CD14-positive monocyte (primary cell): ENCODE results near the gene UBE2G2. TPM values are rescaled to one million over a fixed set of nuclear protein-coding genes. Genes with fewer than 3 reads are reported as not detected.

Experiments used
- DNase-seq, 3 donors: peaks; one replicate each; pipeline ENCODE4 v3.0.0-alpha.2; 2011 to 2022
- H2AFZ ChIP-seq: 2 replicates; pipeline ENCODE4 v1.6.0; 2012; ENCODE audit warnings: mild to moderate bottlenecking, low read depth, low read length, inconsistent platforms; ENCODE audit not compliant: insufficient read depth, poor library complexity, severe bottlenecking
- H3K27ac ChIP-seq, 2 donors: 1 replicate in 1 of 2; 2 replicates in 1 of 2; pipeline ENCODE4 v1.5.1; 2012 to 2013; ENCODE audit warnings: low read length in 2 of 2, control low read depth in 1 of 2, inconsistent platforms in 1 of 2, low read depth in 1 of 2, mild to moderate bottlenecking in 1 of 2
- H3K27me3 ChIP-seq, 2 donors: one replicate each; pipeline versions ENCODE4 v1.6.0 to v1.6.1; 2011 to 2013; ENCODE audit warnings: low read length in 2 of 2; ENCODE audit not compliant: control insufficient read depth in 2 of 2, insufficient read depth in 2 of 2
- H3K36me3 ChIP-seq, 2 donors: replicated peaks in 1 of 2; 1 replicate in 1 of 2; 2 replicates in 1 of 2; pipeline versions ENCODE4 v1.5.1 to v1.6.1; 2012 to 2013; ENCODE audit warnings: low read length in 2 of 2, control low read depth in 1 of 2, inconsistent platforms in 1 of 2, mild to moderate bottlenecking in 1 of 2; ENCODE audit not compliant: insufficient read depth in 2 of 2, control insufficient read depth in 1 of 2
- H3K4me1 ChIP-seq, 2 donors: 1 replicate in 1 of 2; 2 replicates in 1 of 2; pipeline versions ENCODE4 v1.5.1 to v1.6.1; 2012 to 2013; ENCODE audit warnings: low read length in 2 of 2, control low read depth in 1 of 2, inconsistent platforms in 1 of 2, mild to moderate bottlenecking in 1 of 2, moderate library complexity in 1 of 2; ENCODE audit not compliant: insufficient read depth in 2 of 2, control insufficient read depth in 1 of 2
- H3K4me2 ChIP-seq: replicated peaks from 2 replicates; pipeline ENCODE3; 2012; ENCODE audit warnings: low read length, moderate library complexity, mild to moderate bottlenecking; ENCODE audit not compliant: poor library complexity, severe bottlenecking; ENCODE audit errors: extremely low read depth
- H3K4me3 ChIP-seq, 3 experiments: fragments of 200-600 bp in 1 of 3; sonication (generic) in 1 of 3; replicated peaks in 1 of 3; 1 replicate in 2 of 3; 2 replicates in 1 of 3; pipeline ENCODE4 v1.5.1; 2011 to 2013; ENCODE audit warnings: low read length in 3 of 3, mild to moderate bottlenecking in 3 of 3, control low read depth in 2 of 3, low read depth in 2 of 3, inconsistent platforms in 1 of 3, moderate library complexity in 1 of 3
- H3K79me2 ChIP-seq: 2 replicates; pipeline ENCODE4 v1.6.0; 2012; ENCODE audit warnings: mild to moderate bottlenecking, control low read depth, inconsistent platforms, low read length, moderate library complexity; ENCODE audit not compliant: insufficient read depth
- H3K9ac ChIP-seq: 2 replicates; pipeline ENCODE4 v1.6.0; 2017; ENCODE audit warnings: low read length, mild to moderate bottlenecking; ENCODE audit not compliant: insufficient read depth, poor library complexity, severe bottlenecking
- H3K9me3 ChIP-seq, 2 donors: replicated peaks in 1 of 2; 1 replicate in 1 of 2; 2 replicates in 1 of 2; pipeline versions ENCODE4 v1.5.1 to v1.6.1; 2012 to 2013; ENCODE audit warnings: low read length in 2 of 2, control low read depth in 1 of 2; ENCODE audit not compliant: control insufficient read depth in 1 of 2, insufficient read depth in 1 of 2
- H4K20me1 ChIP-seq: 2 replicates; pipeline ENCODE4 v1.6.0; 2012; ENCODE audit warnings: mild to moderate bottlenecking, low read length, control low read depth, moderate library complexity; ENCODE audit not compliant: insufficient read depth
- H3K27ac Mint-ChIP-seq, 7 donors: one replicate each; pipeline ENCODE4 v1.8.0; 2020; ENCODE audit warnings: mild to moderate bottlenecking in 7 of 7, mixed read lengths in 7 of 7, moderate library complexity in 6 of 7, inconsistent platforms in 2 of 7
- H3K27me3 Mint-ChIP-seq, 3 donors: one replicate each; pipeline ENCODE4 v1.8.0; 2021 to 2022; ENCODE audit warnings: low read depth in 3 of 3, mild to moderate bottlenecking in 3 of 3, mixed read lengths in 3 of 3, moderate library complexity in 3 of 3, inconsistent platforms in 1 of 3
- H3K36me3 Mint-ChIP-seq, 2 donors: one replicate each; pipeline ENCODE4 v1.8.0; 2020; ENCODE audit warnings: mixed read lengths in 2 of 2, inconsistent platforms in 1 of 2, mild to moderate bottlenecking in 1 of 2
- H3K4me1 Mint-ChIP-seq: one replicate; pipeline ENCODE4 v1.8.0; 2020; ENCODE audit warnings: mild to moderate bottlenecking, mixed read lengths
- H3K4me3 Mint-ChIP-seq, 2 donors: one replicate each; pipeline ENCODE4 v1.8.0; 2020; ENCODE audit warnings: mild to moderate bottlenecking in 2 of 2, mixed read lengths in 2 of 2, moderate library complexity in 1 of 2
- H3K9me3 Mint-ChIP-seq, 7 donors: one replicate each; pipeline ENCODE4 v1.8.0; 2020 to 2022; ENCODE audit warnings: mixed read lengths in 7 of 7, mild to moderate bottlenecking in 6 of 7, moderate library complexity in 6 of 7, inconsistent platforms in 2 of 7
- WGBS: methylation state at CpG from one replicate; pipeline ENCODE4 v1.1.5; 2013; ENCODE audit warnings: missing lambda C conversion rate; ENCODE audit not compliant: insufficient coverage; 5-methylcytosine and 5-hydroxymethylcytosine counted together
- intact Hi-C, 2 donors: fragments of 100-400 bp; cut with micrococcal nuclease; formaldehyde crosslinking; loops; one replicate each; pipeline versions ENCODE4 v1.15.0 to v1.15.1; 2023
- polyA plus RNA-seq, 3 donors: library from polyadenylated mRNA; depleted of rRNA in 1 of 3; unstranded in 2 of 3; stranded (reverse) in 1 of 3; fragments of 300-500 nt in 2 of 3; fragments of >200 nt in 1 of 3; fragmentation: Illumina TruSeq in 2 of 3; gene quantifications; 1 replicate in 2 of 3; 2 replicates in 1 of 3; pipeline ENCODE4 v1.2.3, GENCODE V29; 2012 to 2021
- TF ChIP-seq, protein P1 (sequence below): fragments of 200-600 bp; IDR thresholded peaks from one replicate; pipeline ENCODE4 v1.8.0; 2022; ENCODE audit warnings: antibody characterized with exemption, mild to moderate bottlenecking

Gene UBE2G2
- polyA plus RNA-seq, 3 donors, result 22.5 to 123 (median 31.0) TPM

DNA sequence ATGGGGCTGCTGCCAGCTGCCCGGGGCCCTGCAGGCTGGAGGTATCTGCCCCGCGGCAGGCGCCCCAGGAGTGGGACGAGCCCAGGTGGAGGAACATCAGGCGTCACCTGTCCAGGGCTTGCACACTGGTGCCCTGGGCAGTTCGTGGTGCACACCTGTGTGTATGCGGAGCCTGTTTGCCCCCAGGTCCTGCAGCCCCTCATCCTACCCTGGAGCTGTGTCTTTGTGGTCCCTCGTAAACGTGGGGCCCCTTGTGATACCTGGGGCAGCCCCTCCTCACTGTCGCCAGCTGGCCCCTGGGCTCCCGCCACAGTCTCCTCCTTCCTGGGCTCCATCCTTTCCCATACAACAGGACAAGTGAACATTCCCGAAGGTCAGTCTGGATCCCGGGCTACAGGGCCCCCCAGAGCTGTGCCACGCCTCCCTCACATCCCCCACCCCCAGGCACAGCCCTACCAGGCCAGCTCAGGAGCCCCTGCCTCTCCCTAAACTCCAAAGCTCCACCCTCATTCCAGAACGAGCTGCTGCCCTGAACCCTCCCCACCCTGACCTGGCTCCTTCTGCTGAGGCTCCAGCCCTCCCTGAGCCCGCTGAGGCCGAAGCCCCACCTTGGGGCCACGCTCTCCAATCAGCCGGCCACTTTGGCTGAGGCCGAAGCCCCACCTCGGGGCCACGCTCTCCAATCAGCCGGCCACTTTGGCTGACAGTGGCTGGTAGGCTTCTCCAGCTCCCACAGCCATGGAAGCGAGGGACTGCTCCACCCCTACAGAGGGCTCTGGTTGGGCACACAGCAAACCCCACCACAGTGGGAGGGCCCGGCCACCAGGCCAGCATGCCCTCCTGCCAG is 42.6 kb downstream of the UBE2G2 start:
- H2AFZ ChIP-seq, result no peak overlapping the region
- no peak overlapping the region for H3K4me3 ChIP-seq
- H3K79me2 ChIP-seq, result no peaks in the 10 kb centered on the region
- no peak overlapping the region for H3K4me2 ChIP-seq
- intact Hi-C loops, result no loop called here
- no peaks in the 10 kb centered on the region for H3K4me1 Mint-ChIP-seq
- no peak overlapping the region for H3K27ac Mint-ChIP-seq
- no peak overlapping the region for H3K9ac ChIP-seq
- no peaks in the 10 kb centered on the region for H3K4me1 ChIP-seq
- H4K20me1 ChIP-seq, result no peaks in the 10 kb centered on the region
- no peaks in the 10 kb centered on the region for H3K27me3 ChIP-seq
- peaks cover 0 to 7% (median 2%) of the 10 kb centered on the region in 7 donors for H3K9me3 Mint-ChIP-seq
- TF ChIP-seq, protein P1, sequence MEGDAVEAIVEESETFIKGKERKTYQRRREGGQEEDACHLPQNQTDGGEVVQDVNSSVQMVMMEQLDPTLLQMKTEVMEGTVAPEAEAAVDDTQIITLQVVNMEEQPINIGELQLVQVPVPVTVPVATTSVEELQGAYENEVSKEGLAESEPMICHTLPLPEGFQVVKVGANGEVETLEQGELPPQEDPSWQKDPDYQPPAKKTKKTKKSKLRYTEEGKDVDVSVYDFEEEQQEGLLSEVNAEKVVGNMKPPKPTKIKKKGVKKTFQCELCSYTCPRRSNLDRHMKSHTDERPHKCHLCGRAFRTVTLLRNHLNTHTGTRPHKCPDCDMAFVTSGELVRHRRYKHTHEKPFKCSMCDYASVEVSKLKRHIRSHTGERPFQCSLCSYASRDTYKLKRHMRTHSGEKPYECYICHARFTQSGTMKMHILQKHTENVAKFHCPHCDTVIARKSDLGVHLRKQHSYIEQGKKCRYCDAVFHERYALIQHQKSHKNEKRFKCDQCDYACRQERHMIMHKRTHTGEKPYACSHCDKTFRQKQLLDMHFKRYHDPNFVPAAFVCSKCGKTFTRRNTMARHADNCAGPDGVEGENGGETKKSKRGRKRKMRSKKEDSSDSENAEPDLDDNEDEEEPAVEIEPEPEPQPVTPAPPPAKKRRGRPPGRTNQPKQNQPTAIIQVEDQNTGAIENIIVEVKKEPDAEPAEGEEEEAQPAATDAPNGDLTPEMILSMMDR, result no peak
- no peak for DNase-seq
- H3K27ac ChIP-seq, result no peak overlapping the region
- H3K36me3 Mint-ChIP-seq, result no peaks in the 10 kb centered on the region
- no peak overlapping the region for H3K4me3 Mint-ChIP-seq
- H3K36me3 ChIP-seq, result no peaks in the 10 kb centered on the region
- H3K27me3 Mint-ChIP-seq, result peaks cover 2 to 3% (median 2%) of the 10 kb centered on the region in 3 donors
- WGBS, result 81% methylated on average over 21 of the region's 26 CpGs
- H3K9me3 ChIP-seq, result no peaks in the 10 kb centered on the region

DNA sequence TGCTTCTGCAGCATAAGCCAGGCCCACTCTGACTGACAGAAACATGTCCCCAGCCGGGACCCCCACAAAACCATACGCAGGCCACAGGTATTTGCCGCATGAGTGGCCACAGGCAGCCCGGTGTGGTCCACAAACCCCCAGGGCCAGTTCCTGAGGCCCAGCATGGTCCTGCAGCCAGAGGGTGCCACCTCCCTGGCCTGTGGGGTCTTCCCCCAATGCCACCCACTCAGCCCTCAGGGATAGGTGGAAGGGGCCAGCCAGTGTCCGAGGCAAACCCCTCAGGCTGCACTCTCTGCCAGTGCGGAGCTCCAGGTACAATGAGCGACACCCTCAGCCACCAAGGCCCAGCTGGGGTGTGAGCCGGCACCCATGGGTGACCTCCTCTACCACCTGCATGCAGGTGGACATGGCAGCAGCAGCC is 43.5 kb downstream of the UBE2G2 start:
- Histone ChIP-seq H3K4me2 (no peak overlapping the region), H3K9me3 (no peaks in the 10 kb centered on the region), H3K4me3 (no peak overlapping the region), H3K9ac (no peak overlapping the region), H2AFZ (no peak overlapping the region), H3K27me3 (no peaks in the 10 kb centered on the region), H3K79me2 (no peaks in the 10 kb centered on the region), H3K36me3 (no peaks in the 10 kb centered on the region), H4K20me1 (no peaks in the 10 kb centered on the region), H3K27ac (no peak overlapping the region), H3K4me1 (no peaks in the 10 kb centered on the region)
- Mint-ChIP-seq H3K9me3 (peaks cover 0 to 7% (median 2%) of the 10 kb centered on the region in 7 donors), H3K4me1 (no peaks in the 10 kb centered on the region), H3K4me3 (no peak overlapping the region), H3K27me3 (peaks cover 2 to 8% (median 4%) of the 10 kb centered on the region in 3 donors), H3K27ac (no peak overlapping the region), H3K36me3 (no peaks in the 10 kb centered on the region)
- intact Hi-C loops, result no loop called here
- 100% methylated on average over 5 of the region's 8 CpGs for WGBS
- DNase-seq, result no peak
- TF ChIP-seq, protein P1, result no peak
